IMR-90 (cell line): ENCODE data around the gene HOXC6. TPM values are rescaled to one million over a fixed set of nuclear protein-coding genes. Genes with fewer than 3 reads are reported as not detected.
"Not testable (repeated sequence)": the region's sequence is repeated elsewhere in the genome, so short reads cannot be mapped to it uniquely, and the experiment has no call there.

Source experiments
- ATAC-seq: fragments of 200-7000 bp; cut with Tn5 transposase; 2 replicates; pipeline ENCODE4 v1.9.1; 2020; ENCODE audit warnings: low read depth, mild to moderate bottlenecking, moderate library complexity
- BruUV-seq: library from RNA; stranded (reverse); fragments of 400-500 nt; replicated peaks from 2 replicates; lab custom pipeline; 2021; lab: Mats Ljungman, UMichigan
- CTCF ChIA-PET: fragments of 300-600 bp; formaldehyde crosslinking; extraction: SDS; loops from one replicate; lab custom pipeline; 2021; ENCODE audit warnings: antibody characterized with exemption; lab: Yijun Ruan, JAX
- POLR2A ChIA-PET: fragments of 300-600 bp; sonication (Branson Sonifier 250); formaldehyde crosslinking; loops from one replicate; lab custom pipeline; 2022; ENCODE audit warnings: antibody characterized with exemption; ENCODE audit not compliant: unreplicated experiment; lab: Charles Lee
- DNase-seq: peaks from one replicate; pipeline ENCODE4 v3.0.0; 2013
- H2AFZ ChIP-seq: replicated peaks from 2 replicates; pipeline ENCODE3; 2013; ENCODE audit warnings: low read length, mild to moderate bottlenecking; ENCODE audit not compliant: poor library complexity
- H2AK5ac ChIP-seq: 2 replicates; pipeline ENCODE4 v1.6.1; 2013; ENCODE audit warnings: low read depth, low read length, inconsistent platforms
- H2AK9ac ChIP-seq: replicated peaks from 2 replicates; pipeline ENCODE3; 2013; ENCODE audit warnings: mild to moderate bottlenecking, low read depth, low read length, moderate library complexity; ENCODE audit not compliant: poor library complexity
- H2BK120ac ChIP-seq: 2 replicates; pipeline ENCODE4 v1.6.1; 2013; ENCODE audit warnings: low read depth, low read length, inconsistent platforms
- H2BK15ac ChIP-seq: 3 replicates; pipeline ENCODE4 v1.6.1; 2013; ENCODE audit warnings: low read depth, low read length, inconsistent platforms
- H2BK20ac ChIP-seq: 2 replicates; pipeline ENCODE4 v1.6.1; 2013; ENCODE audit warnings: low read depth, mild to moderate bottlenecking, inconsistent platforms, low read length, moderate library complexity
- H2BK5ac ChIP-seq: 2 replicates; pipeline ENCODE4 v1.6.1; 2013; ENCODE audit warnings: mild to moderate bottlenecking, low read depth, low read length, inconsistent platforms; ENCODE audit not compliant: poor library complexity, severe bottlenecking
- H3K14ac ChIP-seq: replicated peaks from 2 replicates; pipeline ENCODE4 v1.6.1; 2013; ENCODE audit warnings: low read depth, low read length, inconsistent platforms
- H3K18ac ChIP-seq: 2 replicates; pipeline ENCODE4 v1.6.1; 2013; ENCODE audit warnings: low read depth, low read length, control low read depth
- H3K23ac ChIP-seq: 2 replicates; pipeline ENCODE4 v1.6.1; 2013; ENCODE audit warnings: low read depth, low read length, inconsistent platforms
- H3K27ac ChIP-seq: 2 replicates; pipeline ENCODE4 v1.5.1; 2013; ENCODE audit warnings: mild to moderate bottlenecking, control low read depth, low read length; ENCODE audit not compliant: insufficient read depth
- H3K27me3 ChIP-seq: 2 replicates; pipeline ENCODE4 v1.6.1; 2013; ENCODE audit warnings: low read length; ENCODE audit not compliant: control insufficient read depth, insufficient read depth
- H3K36me3 ChIP-seq: 2 replicates; pipeline ENCODE4 v1.6.1; 2013; ENCODE audit warnings: low read length, mixed read lengths; ENCODE audit not compliant: control insufficient read depth, insufficient read depth
- H3K4ac ChIP-seq: 2 replicates; pipeline ENCODE4 v1.6.1; 2013; ENCODE audit warnings: low read depth, low read length, inconsistent platforms
- H3K4me1 ChIP-seq: 2 replicates; pipeline ENCODE4 v1.6.1; 2013; ENCODE audit warnings: low read length, mixed read lengths; ENCODE audit not compliant: control insufficient read depth, insufficient read depth
- H3K4me2 ChIP-seq: 2 replicates; pipeline ENCODE4 v1.6.1; 2013; ENCODE audit warnings: low read depth, mild to moderate bottlenecking, control low read depth, low read length, moderate library complexity
- H3K4me3 ChIP-seq: 2 replicates; pipeline ENCODE4 v1.5.1; 2013; ENCODE audit warnings: low read depth, mild to moderate bottlenecking, control low read depth, low read length, moderate library complexity; ENCODE audit not compliant: insufficient read depth
- H3K56ac ChIP-seq: 2 replicates; pipeline ENCODE4 v1.6.1; 2013; ENCODE audit warnings: low read length, inconsistent platforms; ENCODE audit not compliant: insufficient read depth; ENCODE audit errors: extremely low read depth
- H3K79me1 ChIP-seq, 2 experiments: 2 replicates each; pipeline ENCODE4 v1.6.1; 2013; ENCODE audit warnings: low read length in 2 of 2, inconsistent platforms in 1 of 2, low read depth in 1 of 2
- H3K9ac ChIP-seq: 2 replicates; pipeline ENCODE4 v1.6.1; 2013; ENCODE audit warnings: low read depth, low read length, control low read depth
- H3K9me1 ChIP-seq: 2 replicates; pipeline ENCODE4 v1.6.1; 2013; ENCODE audit warnings: low read length, inconsistent platforms; ENCODE audit not compliant: insufficient read depth
- H3K9me3 ChIP-seq: 2 replicates; pipeline ENCODE4 v1.6.1; 2013; ENCODE audit warnings: low read length; ENCODE audit not compliant: control insufficient read depth, insufficient read depth
- H4K20me1 ChIP-seq: 2 replicates; pipeline ENCODE4 v1.6.1; 2013; ENCODE audit warnings: low read length, inconsistent platforms; ENCODE audit not compliant: insufficient read depth
- H4K5ac ChIP-seq: 2 replicates; pipeline ENCODE4 v1.6.1; 2013; ENCODE audit warnings: mild to moderate bottlenecking, low read depth, low read length, control low read depth
- H4K8ac ChIP-seq, 2 experiments: 2 replicates each; pipeline ENCODE4 v1.6.1; 2013; ENCODE audit warnings: low read depth in 2 of 2, low read length in 2 of 2, control low read depth in 1 of 2, inconsistent platforms in 1 of 2
- H4K91ac ChIP-seq: 2 replicates; pipeline ENCODE4 v1.6.1; 2013; ENCODE audit warnings: low read depth, low read length, inconsistent platforms; ENCODE audit not compliant: insufficient read depth
- WGBS, 2 experiments: methylation state at CpG; one replicate each; pipeline versions ENCODE4 v1.1.5 to v1.1.7; 2013; ENCODE audit warnings: missing lambda C conversion rate in 2 of 2; ENCODE audit not compliant: insufficient read length in 1 of 2; ENCODE audit errors: extremely low coverage in 2 of 2; 5-methylcytosine and 5-hydroxymethylcytosine counted together
- dilution Hi-C: fragments of 300-500 bp; cut with HindIII; formaldehyde crosslinking; loops from one replicate; pipeline ENCODE4 v1.14.3; 2018; ENCODE audit warnings: low sequenced_read_pairs; ENCODE audit not compliant: unreplicated experiment
- in situ Hi-C: fragments of 300-500 bp; cut with MboI; formaldehyde crosslinking; loops from 3 replicates; pipeline ENCODE4 v1.14.3; 2019; ENCODE audit warnings: low sequenced_read_pairs, inconsistent platforms, mixed read lengths
- intact Hi-C: fragments of 100-400 bp; cut with micrococcal nuclease; formaldehyde crosslinking; loops from 2 replicates; pipeline ENCODE4 v1.10.0; 2022
- microRNA-seq, 2 experiments: library from miRNA; stranded (forward) in 1 of 2; unstranded in 1 of 2; fragments of 10-50 nt in 1 of 2; fragments of <30 nt in 1 of 2; gene quantifications in 1 of 2; microRNA quantifications in 1 of 2; one replicate each; pipeline versions ENCODE3 to v1.1.0; 2013 to 2020; ENCODE audit not compliant: insufficient read depth in 1 of 2, insufficient read length in 1 of 2, unreplicated experiment in 1 of 2
- polyA plus RNA-seq, 3 experiments: library from polyadenylated mRNA; depleted of rRNA; stranded (reverse); fragments of >200 nt; gene quantifications; 2 replicates each; pipeline ENCODE4 v1.2.3, GENCODE V29; 2012; ENCODE audit warnings: low replicate concordance in 1 of 3
- small RNA-seq, 5 experiments: library from RNA; depleted of rRNA; stranded (forward); fragments of <200 nt; gene quantifications; one replicate each; pipeline ENCODE3, GENCODE V24; 2012
- total RNA-seq: library from RNA; depleted of rRNA; stranded (reverse); fragments of >200 nt; gene quantifications from 2 replicates; pipeline ENCODE4 v1.2.3, GENCODE V29; 2012; rRNA removed

The HOXC6 gene
- total and polyA plus RNA-seq, 2 of the 4 experiments (the other 2 are of a cell fraction): 1.1 TPM; not detected in 1

GRCh38 chr12:54079115-54079514 is 50.9 kb downstream of the HOXC6 start:
- ATAC-seq, H4K8ac ChIP-seq, H3K18ac ChIP-seq, H3K4me1 ChIP-seq, H2BK120ac ChIP-seq, H3K79me1 ChIP-seq, H3K9me1 ChIP-seq, H2AK5ac ChIP-seq, dilution Hi-C loops, H4K91ac ChIP-seq, BruUV-seq, H2BK20ac ChIP-seq, H3K4ac ChIP-seq, in situ Hi-C loops, H2AK9ac ChIP-seq, H2BK15ac ChIP-seq, H3K36me3 ChIP-seq, H3K56ac ChIP-seq, DNase-seq, H2AFZ ChIP-seq, H3K9ac ChIP-seq, H3K4me2 ChIP-seq, POLR2A ChIA-PET, H3K23ac ChIP-seq, H3K14ac ChIP-seq, H3K9me3 ChIP-seq, H4K20me1 ChIP-seq, H3K4me3 ChIP-seq, intact Hi-C loops, H2BK5ac ChIP-seq, H4K5ac ChIP-seq, H3K27ac ChIP-seq: not testable (repeated sequence)
- no CpG with 5 or more reads among the region's 9 CpGs for WGBS, 2 experiments
- CTCF ChIA-PET: interaction anchor here (0.6 kb wide), 1 partner anchor 98 kb away, joined by 5 read pairs; no protein-coding TSS in a partner anchor
- H3K27me3 ChIP-seq: peaks cover 24% of the 10 kb centered on the region

Small RNA genes lying within 50 kb of the gene (microRNA-seq; reads per million reads assigned to microRNA genes)
- gene HOXC5 (ENCODE audit: insufficient read depth, insufficient read length) (not detected), gene MIR196A2 (ENCODE audit: insufficient read depth in 1 of 2, insufficient read length in 1 of 2, unreplicated experiment in 1 of 2) (2.1 to 93.5 reads per million in 2 experiments), gene MIR615 (ENCODE audit: insufficient read depth in 1 of 2, insufficient read length in 1 of 2, unreplicated experiment in 1 of 2) (2.1 to 117 reads per million in 2 experiments)

Small RNA genes lying within 50 kb of the gene (small RNA-seq; reads per million reads assigned to genes)
- gene HOXC5: 0 reads per million in 5 experiments
- 0 reads per million in 5 experiments for gene MIR196A2
- gene MIR615: 0.04 to 36.3 (median 2.6) reads per million in 5 experiments

Other genes starting within 250 kb of the HOXC6 start
- gene HOXC13, start 89.6 kb upstream of the HOXC6 start, total RNA-seq: not detected in 2 replicates
- not detected in 2 replicates for gene HOXC13, start 89.6 kb upstream of the HOXC6 start, polyA plus RNA-seq (2012; rRNA removed)
- not detected in 2 replicates for gene HOXC12, start 73.5 kb upstream of the HOXC6 start, total RNA-seq
- not detected in 2 replicates for gene HOXC12, start 73.5 kb upstream of the HOXC6 start, polyA plus RNA-seq (2012; rRNA removed)
- not detected in 2 replicates for gene HOXC11, start 55.3 kb upstream of the HOXC6 start, total RNA-seq
- gene HOXC11, start 55.3 kb upstream of the HOXC6 start, polyA plus RNA-seq (2012; rRNA removed): not detected in 2 replicates
- gene HOTAIR, start 53.5 kb upstream of the HOXC6 start, total RNA-seq: not detected in 2 replicates
- not detected in 2 replicates for gene HOTAIR, start 53.5 kb upstream of the HOXC6 start, polyA plus RNA-seq (2012; rRNA removed)
- gene HOXC10, start 43.3 kb upstream of the HOXC6 start, total RNA-seq: not detected in 2 replicates
- 0.15 TPM in 1 of 2 replicates, not detected in the other for gene HOXC10, start 43.3 kb upstream of the HOXC6 start, polyA plus RNA-seq (2012; rRNA removed)
- gene HOXC9, start 28.3 kb upstream of the HOXC6 start, total RNA-seq: not detected in 2 replicates
- 0.13 and 0.26 TPM in 2 replicates for gene HOXC9, start 28.3 kb upstream of the HOXC6 start, polyA plus RNA-seq (2012; rRNA removed)
- 0.18 and 0.28 TPM in 2 replicates for gene HOXC8, start 19.5 kb upstream of the HOXC6 start, total RNA-seq
- gene HOXC8, start 19.5 kb upstream of the HOXC6 start, polyA plus RNA-seq (2012; rRNA removed): 1.3 and 1.4 TPM in 2 replicates
- gene HOXC5, start 4.6 kb downstream of the HOXC6 start, total RNA-seq: not detected in 2 replicates
- gene HOXC5, start 4.6 kb downstream of the HOXC6 start, polyA plus RNA-seq (2012; rRNA removed): not detected in 2 replicates
- under 0.01 TPM in 1 of 2 replicates, not detected in the other for gene HOXC4, start 25.4 kb downstream of the HOXC6 start, total RNA-seq
- gene HOXC4, start 25.4 kb downstream of the HOXC6 start, polyA plus RNA-seq (2012; rRNA removed): 0.23 and 0.26 TPM in 2 replicates
- gene SMUG1, start 160.5 kb downstream of the HOXC6 start, total RNA-seq: 25.8 and 45.2 TPM in 2 replicates
- gene SMUG1, start 160.5 kb downstream of the HOXC6 start, polyA plus RNA-seq (2012; rRNA removed): 36.3 and 37.3 TPM in 2 replicates